NT2/D1 (cell line): ENCODE measurements around the gene HS6ST3.

ENCODE experiments used
- SUZ12 ChIP-seq: IDR thresholded peaks from 2 replicates; pipeline ENCODE4 v1.6.1; 2011; ENCODE audit not compliant: insufficient read length, insufficient read depth; ENCODE audit errors: extremely low read depth
- YY1 ChIP-seq: IDR thresholded peaks from 2 replicates; pipeline ENCODE4 v1.6.1; 2011; ENCODE audit not compliant: insufficient read length, insufficient read depth

GRCh38 chr13:96294930-96295881, 205.3 kb downstream of the HS6ST3 start:
- TF ChIP-seq SUZ12 (no peak), YY1 (no peak)
